Stimulated activated CD4-positive, alpha-beta T cell treated with anti-CD3 and anti-CD28 coated beads, Interleukin-2, amount 100 ng/mL, for 24 hours (primary cell): ENCODE data around the gene LINGO3.
"Not testable (repeated sequence)": the region's sequence is repeated elsewhere in the genome, so short reads cannot be mapped to it uniquely, and the experiment has no call there.

ENCODE experiments used
- DNase-seq, 2 donors: peaks; one replicate each; pipeline ENCODE4 v3.0.0-alpha.2; 2020

The LINGO3 gene

GRCh38 chr19:2308114-2308556 is at the start of gene LINGO3:
TSS of gene LINGO3 (minus strand) at chr19:2308154. CDS start at chr19:2291776, 16,378 bp downstream.
- no peak for DNase-seq

GRCh38 chr19:2356036-2356646 is 48.2 kb upstream of the LINGO3 start:
- no peak for DNase-seq

GRCh38 chr19:2355168-2356035 is 47.4 kb upstream of the LINGO3 start:
- DNase-seq: no peak

- no peak for DNase-seq
Observed at GRCh38 chr19:2354670-2355069, 46.7 kb upstream of the LINGO3 start.

GRCh38 chr19:2353887-2354592 is 46.1 kb upstream of the LINGO3 start:
- no peak for DNase-seq

GRCh38 chr19:2353159-2353886 is 45.4 kb upstream of the LINGO3 start:
- DNase-seq: no peak

- DNase-seq: no peak
Observed at GRCh38 chr19:2352121-2352520, 44.2 kb upstream of the LINGO3 start.

- no peak for DNase-seq
Observed at GRCh38 chr19:2351591-2351990, 43.6 kb upstream of the LINGO3 start.

GRCh38 chr19:2350656-2351055 is 42.7 kb upstream of the LINGO3 start:
- no peak for DNase-seq

GRCh38 chr19:2349818-2350217 is 41.9 kb upstream of the LINGO3 start:
- DNase-seq: not testable (repeated sequence)

- no peak for DNase-seq
Observed at GRCh38 chr19:2345794-2346663, 38.1 kb upstream of the LINGO3 start.

- DNase-seq: no peak
Observed at GRCh38 chr19:2345076-2345475, 37.1 kb upstream of the LINGO3 start.

GRCh38 chr19:2344381-2344870 is 36.5 kb upstream of the LINGO3 start:
- no peak for DNase-seq

- no peak for DNase-seq
Observed at GRCh38 chr19:2343289-2343982, 35.5 kb upstream of the LINGO3 start.

GRCh38 chr19:2342656-2343288 is 34.8 kb upstream of the LINGO3 start:
- DNase-seq: no peak

GRCh38 chr19:2341982-2342381 is 34.0 kb upstream of the LINGO3 start:
- DNase-seq: no peak

- no peak for DNase-seq
Observed at GRCh38 chr19:2341244-2341751, 33.3 kb upstream of the LINGO3 start.

- DNase-seq: no peak
Observed at GRCh38 chr19:2340496-2341243, 32.7 kb upstream of the LINGO3 start.

GRCh38 chr19:2339644-2340310 is 31.8 kb upstream of the LINGO3 start:
- no peak for DNase-seq
